Peyer's patch (tissue), 4 donors: ENCODE measurements around the gene CYSRT1.

Experiments used
- CTCF ChIP-seq, 6 experiments: fragments of 450-650 bp in 4 of 6; fragments of 200-600 bp in 2 of 6; sonication (generic) in 1 of 6; IDR thresholded peaks; one replicate each; pipeline ENCODE4 v1.5.1; 2017 to 2019; ENCODE audit warnings: antibody characterized with exemption in 6 of 6, mild to moderate bottlenecking in 3 of 6, moderate library complexity in 1 of 6
- POLR2A ChIP-seq, 2 donors: fragments of 450-650 bp; IDR thresholded peaks; one replicate each; pipeline ENCODE4 v1.5.1; 2017; ENCODE audit warnings: antibody characterized with exemption in 2 of 2, mild to moderate bottlenecking in 2 of 2, moderate library complexity in 2 of 2

- TF ChIP-seq CTCF (IDR thresholded peaks at IDR 0.05) (no peak), POLR2A (IDR thresholded peaks at IDR 0.05) (no peak)
Measured at GRCh38 chr9:137215196-137215986, 9.6 kb upstream of the CYSRT1 start.
